Right ventricle myocardium inferior (tissue), 1 donor: ENCODE measurements around the gene RGSL1. TPM values are rescaled to one million over a fixed set of nuclear protein-coding genes. Genes with fewer than 3 reads are reported as not detected.

ENCODE experiments used
- ATAC-seq: fragments of 200-7000 bp; cut with Tn5 transposase; one replicate; pipeline ENCODE4 v1.9.1; 2020; ENCODE audit warnings: mild to moderate bottlenecking, moderate library complexity
- DNase-seq: peaks from one replicate; pipeline ENCODE4 v3.0.0; 2021; ENCODE audit errors: missing footprints
- intact Hi-C: fragments of 100-400 bp; cut with DNase I; formaldehyde crosslinking; loops from one replicate; pipeline ENCODE4 v1.11.0; 2022
- total RNA-seq: library from RNA; stranded (reverse); fragmentation: NEBNext Ultra II Directional; extraction: Animal tissue kit (Norgen Biotek cat#: 25700); gene quantifications from one replicate; pipeline ENCODE4 v1.2.1, GENCODE V29; 2021
- donor health status: DM: no; HTN: yes; CAD: no; lungs with severe emphysema.

Gene RGSL1
- total RNA-seq, 1 donor from 2014 or later, result not detected

DNA sequence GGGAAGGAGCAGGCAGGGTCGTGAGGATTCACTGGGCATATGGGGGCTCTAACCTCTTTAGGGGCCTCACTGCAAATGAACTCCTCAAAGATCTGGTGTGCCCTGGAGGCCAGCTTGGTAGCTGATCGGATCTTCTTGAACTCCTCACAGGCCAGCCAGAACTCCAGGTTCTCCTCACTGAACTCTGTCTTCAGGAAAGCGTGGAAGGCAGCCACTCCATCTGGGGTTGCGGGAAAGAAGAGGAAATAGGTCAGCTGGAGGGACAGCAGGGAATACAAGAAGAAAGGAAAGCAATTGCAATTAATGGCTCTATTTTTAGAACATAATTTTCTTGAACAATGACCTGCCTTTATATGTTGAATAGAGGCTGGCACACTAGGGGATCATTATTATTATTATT, 152.0 kb downstream of the RGSL1 start:
- intact Hi-C loops, result loop anchor here (1.0 to 5.0 kb wide), 4 partner anchors 75 to 520 kb away; no protein-coding TSS in a partner anchor
- no peak for DNase-seq
- ATAC-seq, result no peak

DNA sequence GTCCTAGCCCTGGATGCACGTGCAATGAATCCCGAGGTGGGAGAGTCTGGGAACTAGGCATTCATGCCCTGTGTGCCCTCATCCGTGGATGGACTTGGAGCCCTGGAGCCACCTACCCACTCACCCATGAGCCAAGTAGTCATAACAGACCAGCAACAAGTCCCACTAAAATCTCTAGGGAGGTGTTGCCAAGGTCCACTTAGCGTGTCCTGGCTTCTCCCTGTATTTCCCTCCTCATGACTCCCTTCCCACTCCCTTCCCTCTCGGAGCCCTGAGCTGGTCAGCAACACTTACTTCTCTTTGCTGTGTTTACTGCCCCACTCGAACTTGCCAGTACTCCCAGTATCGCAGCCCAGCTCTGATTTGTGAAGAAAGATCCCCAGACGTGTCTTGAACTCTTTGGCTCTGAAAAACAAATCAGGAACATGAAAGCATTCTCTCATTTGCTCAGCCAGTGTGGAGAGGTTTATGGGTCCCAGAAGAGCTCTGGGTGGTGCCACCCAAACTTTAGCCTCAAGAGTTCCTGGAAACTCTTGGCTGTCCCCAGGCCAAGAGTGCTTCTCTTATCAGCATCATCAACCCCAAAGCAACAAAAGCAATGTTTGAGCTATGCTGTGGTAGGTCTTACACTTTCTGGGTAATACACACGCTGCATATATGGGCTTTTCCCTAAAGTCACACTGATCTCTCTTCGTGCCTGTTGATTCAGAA, 153.1 kb downstream of the RGSL1 start:
- ATAC-seq, result no peak
- intact Hi-C loops, result loop anchor here (5.0 kb wide), 3 partner anchors 74 to 521 kb away; no protein-coding TSS in a partner anchor

DNA sequence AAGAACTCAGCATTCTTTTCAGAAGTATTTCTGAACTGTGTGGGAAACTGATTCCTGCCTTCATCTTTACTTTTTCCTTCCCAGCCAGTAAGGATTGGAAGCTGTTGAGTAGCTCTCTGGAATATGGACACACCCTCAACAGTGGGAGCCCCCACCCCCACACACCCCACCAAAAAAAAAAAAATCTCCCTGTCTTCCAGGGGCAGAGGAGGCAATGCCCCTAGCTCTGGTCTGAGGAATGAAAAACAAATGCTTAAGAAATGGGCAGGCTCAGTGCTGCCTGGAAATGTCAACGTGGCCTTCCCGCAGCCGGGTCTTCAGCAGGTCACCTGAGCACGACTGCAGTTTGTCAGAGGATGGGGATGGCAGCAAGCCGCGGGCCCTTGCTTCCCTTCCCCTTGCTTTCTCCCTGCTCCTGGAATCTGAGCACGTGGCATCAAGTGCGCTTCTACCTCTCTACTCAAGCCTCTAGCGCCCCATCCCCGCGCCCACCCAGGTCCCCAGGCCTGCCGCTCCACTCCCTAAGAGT, 153.8 kb downstream of the RGSL1 start:
- DNase-seq, result no peak
- intact Hi-C loops, result loop anchor here (5.0 kb wide), 3 partner anchors 74 to 521 kb away; no protein-coding TSS in a partner anchor
- ATAC-seq, result no peak

More for the DNA sequence above, 153.1 kb downstream of the RGSL1 start:
- DNase-seq, result no peak

DNA sequence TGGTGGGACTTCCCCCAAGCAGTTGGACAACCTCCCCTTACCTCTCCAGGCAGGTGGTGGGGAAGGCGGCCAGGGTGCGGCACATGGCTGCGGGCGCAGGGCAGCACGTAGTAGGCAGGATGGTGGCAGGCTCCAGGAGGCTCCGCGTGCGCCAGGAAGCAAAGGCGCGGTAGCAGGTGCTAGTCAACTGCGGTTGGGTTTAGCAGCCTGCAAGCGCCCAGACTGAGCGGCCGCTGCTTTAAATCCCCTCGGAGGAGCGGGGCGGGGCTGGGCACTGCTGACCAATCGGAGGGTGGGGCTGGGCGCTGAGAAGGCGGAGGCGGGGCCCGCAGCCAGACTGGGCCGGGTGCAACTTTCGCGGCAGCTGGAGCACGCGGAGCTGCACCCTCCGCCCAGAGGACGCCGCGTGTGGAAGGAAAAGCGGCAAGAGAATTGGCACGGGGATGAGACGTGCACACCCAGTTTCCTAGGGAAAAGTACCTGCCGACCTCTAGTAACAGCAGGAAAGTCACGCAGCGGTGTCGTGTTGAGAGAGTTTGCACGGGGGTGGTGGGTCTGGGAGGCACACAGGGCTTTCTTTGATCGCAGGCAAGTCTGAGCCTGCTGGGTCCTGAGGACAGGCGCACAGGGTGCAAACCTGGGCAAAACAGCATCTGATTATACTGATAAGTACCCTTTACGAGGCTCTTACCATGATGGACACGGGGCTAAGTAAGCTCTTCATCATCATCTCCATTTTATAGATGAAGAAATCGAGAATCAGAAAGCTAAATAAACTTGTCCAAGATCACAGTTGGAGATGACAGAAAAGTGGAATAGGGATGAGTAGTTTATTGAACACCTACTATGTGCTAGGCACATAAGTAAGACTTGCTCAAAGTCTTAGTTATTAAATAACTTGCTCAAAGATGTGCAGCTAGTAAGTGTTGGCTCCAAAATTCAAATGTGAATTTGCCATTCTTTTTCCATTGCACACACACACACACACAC, 154.5 kb downstream of the RGSL1 start, which contains the start of gene RGS16:
Gene RGS16, minus strand, starts transcription at position 215 of the 990 bp plus-strand sequence. Its CDS starts 130 bp downstream, at position 85.
- ATAC-seq (peak; percentile 98), DNase-seq (peak; percentile 98)
- intact Hi-C loops, result loop anchor here (5.0 kb wide), 3 partner anchors 73 to 522 kb away; no protein-coding TSS in a partner anchor

DNA sequence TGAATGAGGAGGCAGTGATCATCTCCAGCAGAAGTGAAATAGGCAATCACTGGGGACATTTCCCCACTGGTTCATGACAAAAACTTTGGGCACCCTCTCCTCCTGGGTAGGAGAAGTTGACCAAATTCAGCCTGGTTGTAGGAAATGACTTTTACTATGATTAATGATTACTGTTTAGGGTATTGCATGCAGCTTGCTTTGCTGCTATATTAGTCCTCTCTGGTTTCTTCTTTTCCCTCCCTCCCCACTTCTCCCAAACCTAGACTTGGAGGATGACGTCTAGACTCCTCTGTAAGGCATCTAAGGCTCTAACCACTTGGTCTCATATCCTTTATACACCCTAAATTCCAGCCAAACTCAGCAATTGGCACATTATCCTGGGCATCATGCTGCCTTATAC, 157.6 kb downstream of the RGSL1 start:
- DNase-seq (no peak), ATAC-seq (no peak)
- intact Hi-C loops, result no loop called here

GRCh38 chr1:182608236-182608635, 158.3 kb downstream of the RGSL1 start:
- intact Hi-C loops, result no loop called here

DNA sequence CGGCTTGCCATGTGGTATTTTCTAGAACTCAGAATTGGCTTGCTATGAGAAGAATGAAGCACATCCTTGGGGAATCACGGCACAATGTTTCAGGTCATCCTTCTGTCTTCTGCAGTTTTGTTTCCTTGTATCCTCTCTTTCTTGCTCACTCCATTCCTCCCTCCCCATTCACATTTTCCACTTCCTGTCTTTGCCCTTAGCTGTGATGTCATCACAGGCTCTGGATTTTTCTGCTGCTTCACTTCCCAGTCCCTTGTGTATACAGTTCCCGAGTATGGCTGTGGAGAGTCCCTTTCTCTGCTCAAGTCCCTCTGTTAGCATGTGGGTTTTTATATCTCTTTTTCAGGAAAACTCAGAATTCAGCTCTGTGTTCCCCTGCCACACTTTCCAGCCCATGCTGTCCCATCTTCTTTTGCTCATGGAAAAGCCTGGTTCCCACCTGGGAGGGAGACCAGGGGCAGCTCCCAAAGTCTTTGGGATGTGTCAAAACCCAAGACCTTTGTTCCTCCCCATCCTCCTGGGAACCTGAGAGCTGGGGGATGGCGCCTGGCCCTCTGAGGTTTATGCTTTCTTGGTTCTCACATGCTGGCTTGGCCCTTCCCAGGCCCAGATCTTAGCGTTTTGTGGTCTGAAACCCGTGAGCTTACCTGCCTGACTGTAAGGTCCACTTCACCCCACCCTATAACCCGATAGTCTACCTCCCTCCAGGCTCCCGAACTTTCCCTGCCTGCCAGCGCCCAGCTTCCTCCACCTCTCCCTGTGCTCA, 159.1 kb downstream of the RGSL1 start:
- ATAC-seq (no peak), DNase-seq (no peak)
- intact Hi-C loops, result no loop called here

More at GRCh38 chr1:182608236-182608635, 158.3 kb downstream of the RGSL1 start:
- DNase-seq (no peak), ATAC-seq (no peak)

Other genes starting within 250 kb of the RGSL1 start
- gene GLUL, start 58.4 kb upstream of the RGSL1 start, total RNA-seq, result 433 TPM
- not detected for gene TEDDM1, start 49.5 kb upstream of the RGSL1 start, total RNA-seq
- 2.9 TPM for gene RNASEL, start 139.1 kb downstream of the RGSL1 start, total RNA-seq
- 0.97 TPM for gene RGS16, start 154.2 kb downstream of the RGSL1 start, total RNA-seq
- gene RGS8, start 234.4 kb downstream of the RGSL1 start, total RNA-seq, result not detected